NAMALWA (cell line): ENCODE results near the gene IFT43.
"Not testable (repeated sequence)": the region's sequence is repeated elsewhere in the genome, so short reads cannot be mapped to it uniquely, and the experiment has no call there.

Source experiments
- DNase-seq: peaks from one replicate; pipeline ENCODE4 v3.0.0-alpha.2; 2015; ENCODE audit warnings: low spot score

IFT43 gene

DNA sequence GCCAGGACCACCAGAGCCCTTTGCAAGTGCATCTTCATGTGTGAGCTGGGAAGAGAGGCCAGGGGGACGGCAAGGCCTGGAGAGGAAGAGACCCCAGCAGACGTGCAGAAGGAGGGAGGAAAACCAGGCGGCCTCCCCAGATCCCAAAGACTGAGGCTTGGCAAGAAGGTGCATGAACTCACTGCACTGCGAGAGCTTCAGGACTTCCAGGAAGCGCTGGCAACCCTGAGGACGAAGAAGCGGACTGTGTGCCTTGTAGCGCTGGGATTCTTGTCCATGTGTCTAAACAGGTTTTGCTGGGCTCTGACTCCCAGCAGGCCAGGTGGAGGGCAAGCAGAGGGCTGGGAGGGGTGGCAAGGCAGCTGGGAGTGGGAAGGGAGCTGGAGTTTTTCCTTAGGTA lies 4.7 kb upstream of the IFT43 start:
- DNase-seq, result no peak

DNA sequence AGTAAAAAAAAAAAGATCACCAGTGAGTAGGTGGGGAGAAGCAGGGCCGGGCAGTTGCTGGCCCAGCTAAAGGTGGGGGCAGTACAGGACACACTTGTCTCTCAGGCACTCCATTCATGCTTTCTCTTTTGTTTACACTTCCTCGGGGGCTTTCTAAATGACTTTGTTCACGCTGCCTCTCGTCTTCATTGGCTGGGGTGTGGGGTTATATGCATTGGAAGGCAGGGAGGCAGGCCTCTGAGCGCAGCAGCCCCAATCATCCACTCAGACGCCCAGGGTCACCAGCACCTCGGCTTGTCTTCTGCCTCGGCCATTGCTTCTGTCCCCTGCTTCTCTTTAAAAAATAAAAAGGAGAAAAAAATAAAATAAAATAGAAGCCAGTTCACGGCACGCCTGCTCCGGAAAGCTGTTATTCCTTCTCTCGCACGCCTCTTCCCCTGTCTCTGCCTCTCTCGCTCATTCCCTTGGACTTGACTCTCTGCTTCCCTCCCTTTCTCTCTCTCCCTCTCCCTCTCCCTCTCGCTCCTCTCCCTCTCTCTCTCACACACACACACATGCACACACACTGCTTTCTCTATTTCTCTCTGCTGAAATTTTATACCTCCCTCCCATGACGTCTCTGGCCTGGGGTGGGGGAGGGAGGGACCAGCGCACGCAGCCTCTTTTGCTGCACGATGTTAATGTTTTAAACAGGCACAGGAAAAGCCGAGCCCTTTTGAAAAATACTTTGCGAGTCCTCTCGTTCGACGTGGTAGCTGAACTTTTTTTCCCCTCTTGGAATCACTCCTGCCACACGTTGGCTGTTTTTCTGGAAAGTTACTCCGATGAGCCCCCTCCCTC lies 3.9 kb upstream of the IFT43 start, which contains the start of gene TGFB3:
Gene TGFB3 (minus strand): TSS at position 570 of the 840 bp plus-strand sequence. CDS start 1,102 bp downstream, outside the sequence.
- DNase-seq, result peak; percentile 60

DNA sequence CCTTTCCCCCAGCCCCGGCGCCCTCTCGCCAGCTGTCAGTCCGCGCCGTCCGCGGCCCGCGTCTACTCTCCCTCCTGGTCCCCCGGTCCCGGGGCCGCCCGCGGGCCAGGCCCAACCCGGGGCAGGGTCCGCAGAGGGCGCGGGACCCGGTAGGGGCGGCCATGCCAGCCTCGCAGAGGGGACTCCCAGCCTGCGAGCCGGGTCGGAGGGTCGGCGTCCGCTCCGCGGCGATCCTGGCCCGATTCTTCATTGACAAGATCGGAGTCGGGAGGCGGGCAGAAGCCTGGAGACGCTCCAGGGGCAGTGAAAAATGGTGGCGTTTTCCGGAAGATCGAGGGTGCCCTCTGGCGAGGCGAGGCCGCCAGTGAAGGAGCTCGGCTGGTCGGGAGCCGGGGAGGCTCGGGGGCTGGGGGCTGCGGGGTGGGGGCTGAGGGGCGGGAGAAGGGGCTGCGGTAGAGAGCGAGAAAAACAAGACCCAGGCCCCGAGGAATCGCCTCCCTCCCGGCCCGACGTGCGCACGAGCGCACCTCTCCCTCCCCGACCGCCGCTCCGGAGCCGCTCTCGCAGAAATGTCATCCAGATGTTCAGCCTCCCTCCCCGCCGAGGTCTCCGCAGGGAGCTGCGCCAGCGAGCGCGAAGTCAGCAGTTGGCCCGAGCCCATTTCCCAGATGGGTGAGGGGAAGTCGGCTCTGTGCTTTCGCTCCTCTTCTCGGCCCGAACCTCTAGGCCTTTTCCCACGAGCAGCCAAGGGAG lies 3.1 kb upstream of the IFT43 start:
- DNase-seq, result peak; percentile 79

DNA sequence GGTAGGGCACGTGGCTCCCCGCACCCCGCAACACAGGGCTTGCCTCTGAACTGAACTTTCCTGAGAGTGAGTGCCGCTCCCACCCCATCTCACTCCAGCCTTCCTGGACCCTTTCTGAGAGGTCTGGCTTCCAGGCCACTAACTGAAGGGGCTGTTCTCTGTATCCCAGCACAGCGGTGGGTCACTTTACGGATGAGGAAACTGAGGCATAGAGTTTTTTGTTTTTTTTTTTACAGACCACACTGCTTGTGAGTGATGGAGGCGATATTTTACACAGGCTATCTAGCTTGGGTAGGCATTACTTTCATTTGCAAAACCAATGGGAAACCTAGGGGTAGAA lies 2.6 kb upstream of the IFT43 start:
- DNase-seq, result no peak

DNA sequence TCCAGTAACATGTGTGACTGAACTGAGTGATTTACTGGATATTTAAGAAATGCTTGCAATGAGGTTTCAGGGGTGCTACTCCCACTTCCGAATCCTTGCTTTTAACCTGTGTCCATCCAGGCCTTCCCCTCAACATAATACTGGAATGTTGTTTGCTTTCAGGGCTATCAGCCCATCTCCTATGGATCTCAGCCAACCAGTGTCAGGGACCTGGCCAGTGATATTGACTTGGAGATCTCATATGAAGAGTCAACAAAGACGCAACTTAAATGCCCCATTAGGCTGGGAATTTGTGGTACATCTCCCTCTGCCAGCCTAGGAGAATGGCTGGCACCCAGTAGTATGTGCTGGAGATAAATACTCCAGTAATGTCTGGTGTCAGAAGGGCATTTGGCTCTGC lies 889 bp upstream of the IFT43 start:
- DNase-seq, result no peak

DNA sequence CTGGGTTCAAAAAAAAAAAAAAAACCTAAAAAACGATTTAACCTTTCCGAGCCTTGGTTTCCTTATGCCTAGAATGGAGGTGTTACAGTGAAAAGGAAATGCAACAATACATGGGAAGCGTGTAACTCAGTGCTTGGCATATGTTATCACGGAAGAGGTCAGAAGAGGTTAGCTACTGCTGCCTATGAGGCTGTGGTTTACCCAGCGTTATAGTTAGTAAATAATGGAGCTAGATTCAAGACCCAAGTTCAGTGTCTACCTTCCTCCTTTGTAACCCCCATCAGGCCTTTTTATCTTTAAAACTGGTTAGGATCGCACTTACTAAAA lies 839 bp downstream of the IFT43 start:
- DNase-seq, result no peak

DNA sequence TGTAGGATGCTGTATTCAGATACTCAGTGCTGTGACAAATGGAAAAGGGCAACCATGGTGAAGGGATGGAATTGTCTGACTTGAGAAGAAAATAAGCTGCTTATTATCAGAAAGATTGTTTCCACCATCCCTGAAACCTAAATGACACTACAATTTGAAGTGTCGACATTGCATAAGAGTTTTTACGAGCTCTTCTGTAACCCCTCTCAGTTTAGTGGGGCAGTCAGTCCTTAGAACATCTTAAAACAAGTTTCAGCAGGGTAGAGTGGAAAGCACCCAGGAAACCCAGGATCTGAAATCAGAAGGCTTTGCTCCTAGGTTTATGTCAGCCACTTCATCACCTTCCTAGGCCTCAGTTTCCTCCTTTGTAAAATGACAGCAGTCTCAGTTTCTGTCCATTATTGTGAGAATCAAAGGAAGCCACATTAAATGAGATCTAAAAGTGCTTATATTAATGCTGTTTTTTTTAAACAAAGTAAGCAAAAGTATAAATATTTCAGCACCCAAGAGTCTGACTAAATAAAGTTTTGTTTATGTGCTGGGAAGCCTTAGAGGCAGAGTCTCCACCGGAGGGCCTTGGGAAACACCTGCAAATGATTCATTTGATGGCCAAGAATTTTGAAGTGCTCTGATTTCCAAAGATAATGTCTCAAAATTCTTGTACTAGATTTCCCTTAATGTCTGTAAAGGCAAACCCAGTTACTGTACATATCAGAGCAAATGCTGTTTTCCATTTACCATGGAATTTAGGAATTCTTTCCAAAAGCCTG lies 1.8 kb downstream of the IFT43 start:
- no peak for DNase-seq

DNA sequence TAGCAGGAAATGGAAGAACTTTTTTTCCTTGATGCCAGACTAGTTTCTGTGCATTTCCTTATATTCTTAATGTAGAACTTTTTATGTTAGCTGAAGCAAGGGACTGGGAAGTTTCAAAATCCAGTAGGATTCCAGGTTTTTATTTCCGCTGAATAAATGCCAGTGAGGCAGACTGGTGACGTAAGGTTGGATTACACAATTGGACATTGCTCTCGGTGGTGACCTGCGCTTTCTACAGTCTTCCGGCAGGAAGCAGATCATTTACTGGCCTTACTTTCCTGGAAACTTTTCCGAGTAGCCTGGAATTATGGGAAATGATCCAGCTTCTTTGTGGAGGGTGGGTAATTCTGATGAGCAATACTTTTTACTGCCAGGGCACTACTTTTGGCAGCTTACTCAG lies 3.6 kb downstream of the IFT43 start:
- DNase-seq, result no peak

DNA sequence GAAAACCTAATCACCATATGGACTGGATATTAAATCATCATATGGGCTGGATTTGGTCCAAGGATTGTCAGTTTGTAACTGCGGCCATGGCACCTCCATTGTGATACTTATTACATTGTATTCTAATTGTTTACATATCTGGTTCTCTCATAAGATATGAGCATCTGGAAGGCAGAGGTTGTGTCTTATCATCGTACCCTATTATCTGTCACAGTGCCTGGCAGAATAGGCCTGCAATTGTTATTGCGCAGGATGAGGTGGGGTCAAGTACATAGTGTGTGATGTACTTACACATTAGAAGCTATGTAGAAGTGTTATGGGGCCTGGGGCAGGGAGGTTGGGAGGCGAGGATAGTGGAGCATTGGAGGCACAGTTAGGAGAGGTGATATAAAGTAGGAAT lies 4.7 kb downstream of the IFT43 start:
- DNase-seq, result no peak

DNA sequence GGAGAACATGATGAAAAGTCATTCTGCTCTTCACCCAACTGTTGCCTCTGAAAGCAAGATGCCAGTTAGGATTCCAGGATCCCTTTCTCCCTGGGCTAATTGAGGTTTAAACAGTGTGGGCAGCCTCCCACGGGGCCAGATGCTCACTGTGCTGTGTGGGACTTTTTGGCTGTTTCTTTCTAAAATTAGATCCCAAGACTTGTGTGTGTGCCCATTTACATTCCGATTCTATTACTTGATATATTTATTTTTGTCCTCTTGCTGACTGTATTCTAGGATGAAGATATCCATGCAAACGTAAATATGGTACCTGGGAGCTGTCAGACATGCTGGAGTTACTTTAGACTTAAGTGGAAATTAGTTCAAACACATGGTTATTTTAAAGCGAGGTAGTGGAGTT lies 6.2 kb downstream of the IFT43 start:
- no peak for DNase-seq

DNA sequence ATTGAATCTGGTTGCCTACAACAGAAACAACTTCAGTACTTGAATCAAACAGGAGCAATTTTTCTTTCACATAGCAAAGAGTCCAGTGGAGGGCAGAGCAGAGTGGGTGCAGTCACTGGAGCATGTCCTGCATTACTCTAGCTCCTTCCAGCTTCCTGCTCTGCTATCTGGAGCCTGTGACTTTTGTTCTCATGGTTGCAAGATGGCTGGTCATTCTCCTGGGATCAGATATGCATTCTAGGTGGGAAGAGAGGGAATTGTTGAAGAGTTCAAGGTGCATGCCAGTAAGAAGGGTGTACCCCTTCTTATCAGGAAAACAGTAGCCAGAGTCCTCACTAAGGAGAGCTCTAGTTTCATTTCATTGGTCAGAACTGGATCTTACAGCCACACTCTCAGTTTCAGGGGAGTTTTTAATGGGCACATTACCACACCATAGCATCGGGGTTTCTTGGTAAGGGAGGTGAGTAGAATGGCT lies 8.0 kb downstream of the IFT43 start:
- peak; percentile 48 for DNase-seq

DNA sequence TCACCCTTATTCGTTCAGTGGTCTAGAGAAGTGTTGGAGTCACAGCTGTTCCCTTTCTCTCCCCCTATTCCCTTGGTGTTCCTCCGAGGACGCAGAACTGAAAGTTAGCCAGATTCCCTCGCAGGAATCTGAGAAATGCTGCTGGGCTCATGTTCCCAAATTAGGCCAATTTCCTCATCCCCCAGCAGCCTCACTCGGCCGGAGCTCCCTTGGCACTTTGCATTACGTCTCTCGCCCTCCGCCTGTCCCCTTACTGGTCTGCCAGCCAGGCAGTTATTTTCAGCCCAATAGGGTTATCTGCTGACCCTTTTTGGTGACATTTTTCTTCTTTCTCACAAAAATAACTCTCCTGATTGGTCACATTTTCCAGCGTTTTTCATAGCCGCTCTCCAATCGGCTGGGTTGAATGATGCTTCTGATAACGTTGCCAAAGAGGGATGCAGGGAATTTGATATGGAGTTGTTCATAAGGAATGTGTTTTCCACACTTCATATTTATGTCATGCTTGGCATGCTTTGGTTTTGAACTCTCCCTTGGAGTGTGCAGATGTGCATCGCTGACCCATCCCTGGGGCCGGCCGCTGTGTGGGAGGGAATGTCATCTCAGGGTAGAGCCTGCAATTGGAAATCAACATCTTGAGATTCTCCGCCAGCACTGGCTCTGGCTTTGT lies 9.9 kb downstream of the IFT43 start:
- DNase-seq, result no peak

DNA sequence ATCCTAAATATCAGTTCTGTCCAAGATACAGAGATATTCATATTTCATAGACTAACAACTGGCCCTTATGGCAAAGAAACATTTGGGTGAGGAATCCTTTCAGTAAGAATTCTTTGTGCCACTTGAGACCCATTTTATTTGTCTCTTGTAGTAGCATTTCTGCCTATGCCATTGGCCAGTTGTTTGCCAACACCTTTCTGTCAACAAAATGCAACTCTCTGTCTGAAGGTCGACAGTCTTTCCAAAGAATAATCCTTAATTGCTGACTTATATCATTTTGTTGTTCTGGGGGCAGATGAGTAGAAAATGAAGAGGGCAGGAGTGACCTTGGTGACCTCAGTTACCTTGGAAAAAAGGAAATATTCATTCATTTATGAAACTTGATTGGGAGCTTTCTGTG lies 10.9 kb downstream of the IFT43 start:
- no peak for DNase-seq

DNA sequence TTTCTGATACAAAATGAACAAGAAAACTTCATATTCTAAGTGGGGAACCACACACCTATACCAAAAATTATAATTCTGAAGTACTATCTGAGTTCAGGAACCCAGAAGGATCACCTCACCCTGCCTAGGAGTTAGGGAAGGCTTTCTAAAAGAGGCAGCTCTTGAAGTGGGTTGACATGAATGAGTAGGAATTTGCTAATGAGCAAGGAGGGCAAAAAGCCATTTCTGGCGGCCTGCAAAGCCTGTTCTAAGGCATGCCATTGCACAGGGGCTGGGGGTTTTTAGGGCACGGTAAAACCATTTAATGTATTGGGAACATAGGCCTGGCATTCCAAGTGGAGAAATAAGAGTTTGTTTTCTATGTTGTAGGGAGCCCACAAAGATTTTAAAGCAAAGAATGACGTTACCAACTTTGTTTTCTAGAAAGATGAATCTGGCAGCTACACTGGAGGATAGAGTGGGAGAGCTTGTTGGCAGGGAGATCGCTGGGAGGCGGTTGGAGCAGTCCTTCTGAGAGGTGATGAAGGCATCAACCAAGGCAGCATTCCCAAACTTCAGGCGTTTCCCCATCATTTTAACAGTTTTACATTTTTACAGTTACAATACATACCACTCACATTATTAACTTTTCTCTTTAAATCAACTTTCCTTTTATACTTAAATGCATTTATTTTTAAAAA lies 14.1 kb downstream of the IFT43 start:
- DNase-seq, result no peak

DNA sequence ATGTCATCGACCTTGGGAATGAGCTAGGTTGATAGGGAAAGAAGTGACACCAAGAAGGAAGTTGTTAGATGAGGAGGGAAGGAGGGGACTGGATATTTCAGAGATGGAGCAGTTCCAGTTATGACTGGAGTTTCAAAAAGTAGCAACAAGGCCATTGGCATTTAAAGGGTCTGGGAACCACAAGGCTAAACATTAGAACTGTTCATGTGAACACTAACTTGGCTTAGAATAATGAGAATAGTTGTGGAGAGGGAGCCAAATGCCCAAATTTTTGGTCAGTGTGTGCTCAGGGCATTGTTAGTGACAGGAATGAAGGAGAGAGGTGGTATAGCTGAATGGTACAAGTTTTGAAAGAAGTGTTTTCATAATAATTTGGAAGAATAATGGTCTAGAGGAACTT lies 16.8 kb downstream of the IFT43 start:
- DNase-seq, result no peak

DNA sequence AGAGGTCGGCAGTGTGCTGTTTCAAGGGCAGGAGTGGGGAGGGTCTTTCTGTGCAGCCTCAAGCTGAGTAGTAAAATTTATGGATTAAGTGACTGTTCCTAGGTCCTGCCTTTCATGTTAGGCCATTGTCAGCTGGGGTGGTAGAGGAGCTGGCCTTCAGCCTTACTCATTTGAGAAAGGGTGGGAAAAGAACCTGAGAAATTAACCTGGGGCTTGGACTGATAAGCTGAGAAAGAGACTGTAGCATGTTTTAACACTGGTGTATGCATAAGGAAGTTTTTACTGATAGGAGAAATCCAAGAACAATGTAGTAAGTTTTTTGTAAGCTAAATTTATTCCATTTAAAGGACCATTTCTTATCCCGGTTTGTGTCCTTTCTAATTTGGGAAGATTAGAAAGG lies 20.7 kb downstream of the IFT43 start:
- DNase-seq, result no peak

DNA sequence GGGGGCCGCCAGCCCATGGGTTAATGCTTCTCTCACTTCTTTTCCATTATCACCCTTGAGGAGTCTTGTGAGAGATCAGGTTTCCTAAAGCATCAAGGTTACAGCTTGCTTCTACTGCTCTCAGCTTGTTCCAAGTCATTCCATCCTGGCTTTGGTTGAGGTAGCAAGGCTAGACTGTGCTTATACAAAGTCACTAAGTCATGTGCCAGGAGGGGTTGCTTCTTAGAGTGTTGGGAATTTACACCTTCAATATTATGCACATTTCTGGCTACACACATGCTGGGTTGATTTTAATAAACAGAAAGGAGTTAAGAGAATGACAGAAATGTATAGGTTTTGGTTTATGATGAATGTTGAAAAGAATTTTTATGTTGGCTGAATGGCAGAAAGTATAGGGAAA lies 21.8 kb downstream of the IFT43 start:
- no peak for DNase-seq

DNA sequence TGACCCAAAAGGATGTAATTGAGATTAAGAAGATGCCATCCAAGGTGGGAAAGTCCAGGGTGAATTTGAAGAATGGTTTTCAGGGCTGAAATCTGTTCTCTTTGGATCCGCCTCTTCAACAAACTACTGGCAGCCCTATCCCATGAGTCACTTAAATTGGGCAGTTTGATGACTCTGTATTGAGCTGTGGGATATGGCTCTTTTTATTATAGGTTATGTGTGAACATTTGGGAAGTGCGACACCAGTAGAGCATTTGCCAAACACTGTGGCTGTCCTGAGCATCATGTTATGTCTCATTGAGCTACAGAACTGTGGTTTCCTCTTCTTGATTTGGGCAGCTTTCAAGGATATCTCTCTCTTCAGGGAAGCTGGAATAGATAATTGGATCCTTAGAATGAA lies 22.3 kb downstream of the IFT43 start:
- no peak for DNase-seq

DNA sequence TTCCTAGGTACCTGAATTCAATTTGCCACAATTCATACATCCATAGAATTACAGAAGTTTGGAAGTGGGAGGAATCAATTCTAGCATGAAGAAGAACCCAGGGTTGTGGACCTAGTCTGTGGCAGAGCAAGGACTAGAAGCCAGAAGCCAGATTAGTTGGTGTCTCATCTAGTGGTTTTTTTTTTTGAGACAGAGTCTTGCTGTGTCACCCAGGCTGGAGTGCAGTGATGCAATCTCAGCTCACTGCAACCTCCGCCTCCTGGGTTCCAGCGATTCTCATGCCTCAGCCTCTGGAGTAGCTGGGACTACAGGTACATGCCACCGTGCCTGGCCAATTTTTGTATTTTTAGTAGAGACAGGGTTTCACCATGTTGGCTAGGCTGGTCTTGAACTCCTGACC lies 24.1 kb downstream of the IFT43 start:
- not testable (repeated sequence) for DNase-seq

DNA sequence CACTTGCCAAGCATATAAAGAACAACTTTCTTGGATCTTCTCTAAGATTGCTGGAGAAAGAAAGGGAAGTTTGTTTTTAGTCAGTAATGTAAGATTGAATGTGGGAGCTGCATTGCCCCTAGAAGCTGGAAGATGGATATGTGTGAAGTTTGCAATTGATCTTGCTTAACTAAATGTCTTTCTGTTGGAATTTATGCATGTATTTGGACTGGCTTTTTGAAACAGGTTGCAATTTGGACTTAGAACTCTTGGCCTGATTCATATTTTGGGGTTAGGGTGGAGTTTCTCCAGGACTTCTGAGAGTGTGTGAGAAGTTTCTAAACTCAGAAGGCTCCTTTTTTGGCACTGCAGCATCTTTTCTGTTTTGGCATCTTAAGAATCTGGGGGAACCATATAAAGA lies 26.4 kb downstream of the IFT43 start:
- no peak for DNase-seq

DNA sequence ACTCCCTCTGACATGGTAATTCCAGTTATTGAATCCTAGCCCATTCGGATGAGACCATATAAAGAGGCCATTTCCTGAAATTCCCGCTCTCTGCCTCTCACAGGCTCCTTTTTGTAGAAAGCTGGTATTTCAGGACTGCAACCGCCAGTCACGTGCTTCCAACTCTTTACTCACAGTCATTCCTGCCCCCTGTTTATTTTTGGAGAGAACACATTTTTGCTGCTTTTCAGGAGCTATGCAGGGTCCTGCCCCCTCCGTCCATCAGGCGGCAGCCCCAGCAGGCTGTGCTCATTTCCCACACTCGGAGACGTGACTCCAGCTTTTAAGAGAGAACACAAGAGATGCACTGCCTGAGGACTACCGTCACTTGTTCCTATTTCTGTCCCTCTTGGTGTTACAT lies 26.8 kb downstream of the IFT43 start:
- no peak for DNase-seq

DNA sequence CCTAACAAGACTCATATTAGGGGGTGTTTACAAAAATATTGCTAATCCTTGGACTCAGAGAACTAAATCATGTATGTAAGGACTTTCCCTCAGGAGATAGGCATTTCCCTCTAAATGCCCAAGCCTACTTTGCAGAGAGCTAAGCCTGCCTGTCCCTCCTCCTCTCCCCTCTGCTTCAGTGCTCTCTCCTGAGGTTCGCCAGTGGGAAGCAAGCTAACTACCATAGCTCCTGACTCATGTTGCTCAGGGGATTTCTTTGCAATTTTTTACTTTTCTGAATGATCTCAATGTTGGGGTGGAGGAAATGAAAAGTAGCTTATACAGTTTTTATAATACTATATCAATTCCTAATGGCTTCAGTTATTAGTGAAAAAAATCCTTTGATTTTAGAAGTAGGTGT lies 29.6 kb downstream of the IFT43 start:
- no peak for DNase-seq
